ENCODE measurements around the gene NCAM2.

DNA sequence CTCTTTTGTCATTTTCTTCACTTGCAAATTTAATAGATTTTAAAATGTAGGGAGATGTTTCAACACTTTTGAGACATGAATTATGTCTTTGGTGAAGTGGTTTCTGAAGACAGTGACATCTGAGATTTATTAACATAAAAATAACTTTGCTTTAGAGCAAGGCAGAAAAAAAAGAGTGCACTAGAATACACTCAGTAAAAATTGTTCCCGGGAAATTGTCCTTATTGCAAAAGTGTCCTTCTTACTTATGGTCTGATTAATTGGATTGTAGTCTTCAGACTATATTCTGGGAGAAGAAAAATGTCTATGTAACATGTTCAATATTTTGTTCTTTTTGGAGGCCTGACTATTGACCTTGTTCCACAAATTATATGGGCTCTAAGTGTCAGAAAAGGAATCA, 468.5 kb downstream of the NCAM2 start:
- no peak for TF ChIP-seq ZBTB8A (tag by site-specific recombination; IDR thresholded peaks at IDR 0.05)
- TF ChIP-seq CTCF (tag by site-specific recombination; IDR thresholded peaks at IDR 0.05): no peak
- no peak for TF ChIP-seq ZFP41 (tag by site-specific recombination; IDR thresholded peaks at IDR 0.05; ENCODE audit: borderline replicate concordance)
- TF ChIP-seq ZNF777 (tag by site-specific recombination; IDR thresholded peaks at IDR 0.05; ENCODE audit: borderline replicate concordance): no peak
